Measurements from ENCODE around the gene GOLGA3. TPM values are rescaled to one million over a fixed set of nuclear protein-coding genes. Genes with fewer than 3 reads are reported as not detected.

Gene GOLGA3
- total RNA-seq, 3 donors from 2014 or later: 51.7 to 76.7 (median 58.5) TPM

- Histone ChIP-seq H3K27ac (no peak overlapping the region), H3K4me3 (no peak overlapping the region), H3K9me3 (no peaks in the 10 kb centered on the region), H3K36me3 (peaks cover 6% of the 10 kb centered on the region), H3K4me1 (peaks cover 0 to 4% of the 10 kb centered on the region in 2 donors), H3K27me3 (no peaks in the 10 kb centered on the region)
- no peak for DNase-seq (ENCODE audit: low spot score in 2 of 2)
- intact Hi-C loops (cut with DNase I; ENCODE audit: low total_unique reads): no loop called here
- TF ChIP-seq POLR2AphosphoS5 (IDR thresholded peaks at IDR 0.05) (no peak), POLR2A (IDR thresholded peaks at IDR 0.05) (no peak), CTCF (IDR thresholded peaks at IDR 0.05) (no peak)
These were observed 53.0 kb downstream of the GOLGA3 start for GRCh38 chr12:132775502-132776229.

DNA sequence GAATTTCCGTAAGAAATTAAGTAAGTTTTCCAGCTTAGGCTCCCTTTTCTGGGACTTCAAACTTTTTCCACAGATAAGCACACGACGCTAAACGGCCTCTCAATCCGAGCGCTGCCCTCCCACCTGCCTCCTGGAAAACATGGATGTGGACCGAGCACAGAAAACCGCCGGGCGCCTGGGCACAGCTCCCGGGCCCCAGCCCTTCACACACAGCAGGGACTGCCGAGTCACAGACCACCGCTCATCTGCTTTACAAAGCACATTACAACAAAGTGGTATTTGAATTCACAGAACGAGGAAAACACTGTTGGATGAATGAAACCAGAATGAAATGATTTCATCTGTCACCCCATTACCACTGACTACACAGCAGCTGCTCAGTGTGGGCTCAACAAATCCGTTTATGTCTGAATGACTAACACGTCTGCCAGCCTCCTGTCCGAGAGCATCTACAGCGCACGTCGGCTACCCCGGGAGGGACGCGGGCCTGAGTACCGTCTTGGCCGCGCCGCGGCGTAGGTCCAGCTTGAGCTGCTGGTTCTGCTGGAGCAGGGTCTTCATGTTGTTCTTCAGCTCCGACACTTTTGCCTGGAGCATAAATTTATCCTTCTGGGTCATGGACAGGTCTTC is 53.9 kb downstream of the GOLGA3 start:
- Histone ChIP-seq H3K9me3 (no peaks in the 10 kb centered on the region), H3K27ac (no peak overlapping the region)
- intact Hi-C loops (cut with DNase I; ENCODE audit: low total_unique reads): no loop called here

GRCh38 chr12:132774159-132774558 is 54.5 kb downstream of the GOLGA3 start:
- no peak overlapping the region for H3K27ac ChIP-seq
- intact Hi-C loops (cut with DNase I; ENCODE audit: low total_unique reads): no loop called here
- peaks cover 0 to 4% of the 10 kb centered on the region in 2 donors for H3K4me1 ChIP-seq
- H3K27me3 ChIP-seq: no peaks in the 10 kb centered on the region
- H3K4me3 ChIP-seq: no peak overlapping the region
- no peaks in the 10 kb centered on the region for H3K36me3 ChIP-seq
- no peak for DNase-seq (ENCODE audit: low spot score in 2 of 2)
- TF ChIP-seq CTCF (IDR thresholded peaks at IDR 0.05): no peak
- TF ChIP-seq POLR2AphosphoS5 (IDR thresholded peaks at IDR 0.05): no peak
- no peak for TF ChIP-seq POLR2A (IDR thresholded peaks at IDR 0.05)
- H3K9me3 ChIP-seq: no peaks in the 10 kb centered on the region

More for the DNA sequence above, 53.9 kb downstream of the GOLGA3 start:
- H3K27me3 ChIP-seq: no peaks in the 10 kb centered on the region
- H3K4me1 ChIP-seq: peaks cover 0 to 4% of the 10 kb centered on the region in 2 donors
- no peak overlapping the region for H3K4me3 ChIP-seq
- no peaks in the 10 kb centered on the region for H3K36me3 ChIP-seq
- no peak for DNase-seq (ENCODE audit: low spot score in 2 of 2)
- no peak for TF ChIP-seq POLR2A (IDR thresholded peaks at IDR 0.05)
- TF ChIP-seq POLR2AphosphoS5 (IDR thresholded peaks at IDR 0.05): no peak
- no peak for TF ChIP-seq CTCF (IDR thresholded peaks at IDR 0.05)

GRCh38 chr12:132773077-132773955 is 55.4 kb downstream of the GOLGA3 start:
- Histone ChIP-seq H3K27ac (no peak overlapping the region), H3K27me3 (no peaks in the 10 kb centered on the region), H3K4me1 (peaks cover 0 to 4% of the 10 kb centered on the region in 2 donors), H3K36me3 (no peaks in the 10 kb centered on the region), H3K4me3 (no peak overlapping the region), H3K9me3 (no peaks in the 10 kb centered on the region)
- intact Hi-C loops (cut with DNase I; ENCODE audit: low total_unique reads): no loop called here
- TF ChIP-seq POLR2A (IDR thresholded peaks at IDR 0.05) (no peak), CTCF (IDR thresholded peaks at IDR 0.05) (no peak), POLR2AphosphoS5 (IDR thresholded peaks at IDR 0.05) (no peak)
- no peak for DNase-seq (ENCODE audit: low spot score in 2 of 2)
